ENCODE results near the gene GPC6.
A peak's percentile ranks its signal among the peaks of the same experiment; 100 is the strongest.

GPC6 gene

GRCh38 chr13:94419304-94419924, 1192.8 kb downstream of the GPC6 start:
- peak; percentile 64 for FAIRE-seq
- peak; percentile 66 for DNase-seq (ENCODE audit: low spot score)

GRCh38 chr13:94419925-94420305, 1193.3 kb downstream of the GPC6 start:
- no peak for FAIRE-seq
- DNase-seq (ENCODE audit: low spot score): no peak

GRCh38 chr13:94427313-94427953, 1200.8 kb downstream of the GPC6 start:
- DNase-seq (ENCODE audit: low spot score): no peak
- no peak for FAIRE-seq

DNA sequence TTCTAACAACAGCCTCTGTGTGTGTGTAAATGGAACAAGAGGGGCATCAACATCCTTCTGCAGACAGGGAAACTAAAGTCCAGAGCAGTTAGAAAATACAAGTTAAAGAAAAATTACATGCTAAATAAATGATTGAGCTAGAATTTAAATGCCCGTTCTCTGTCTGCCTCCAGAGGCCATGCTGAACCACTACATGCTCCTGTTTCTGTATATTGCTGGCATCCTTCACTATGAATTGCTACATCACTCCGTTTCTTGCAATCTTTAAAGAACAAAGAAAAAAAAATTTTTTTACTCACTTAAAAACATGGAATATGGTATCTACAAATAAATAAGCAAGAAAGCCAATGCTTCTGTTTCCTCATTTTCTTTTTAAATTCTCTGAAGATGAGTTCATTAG, 1205.0 kb downstream of the GPC6 start:
- FAIRE-seq (no peak), DNase-seq (ENCODE audit: low spot score) (no peak)

- FAIRE-seq (no peak), DNase-seq (ENCODE audit: low spot score) (no peak)
Observed at GRCh38 chr13:94431987-94432386, 1205.4 kb downstream of the GPC6 start.

DNA sequence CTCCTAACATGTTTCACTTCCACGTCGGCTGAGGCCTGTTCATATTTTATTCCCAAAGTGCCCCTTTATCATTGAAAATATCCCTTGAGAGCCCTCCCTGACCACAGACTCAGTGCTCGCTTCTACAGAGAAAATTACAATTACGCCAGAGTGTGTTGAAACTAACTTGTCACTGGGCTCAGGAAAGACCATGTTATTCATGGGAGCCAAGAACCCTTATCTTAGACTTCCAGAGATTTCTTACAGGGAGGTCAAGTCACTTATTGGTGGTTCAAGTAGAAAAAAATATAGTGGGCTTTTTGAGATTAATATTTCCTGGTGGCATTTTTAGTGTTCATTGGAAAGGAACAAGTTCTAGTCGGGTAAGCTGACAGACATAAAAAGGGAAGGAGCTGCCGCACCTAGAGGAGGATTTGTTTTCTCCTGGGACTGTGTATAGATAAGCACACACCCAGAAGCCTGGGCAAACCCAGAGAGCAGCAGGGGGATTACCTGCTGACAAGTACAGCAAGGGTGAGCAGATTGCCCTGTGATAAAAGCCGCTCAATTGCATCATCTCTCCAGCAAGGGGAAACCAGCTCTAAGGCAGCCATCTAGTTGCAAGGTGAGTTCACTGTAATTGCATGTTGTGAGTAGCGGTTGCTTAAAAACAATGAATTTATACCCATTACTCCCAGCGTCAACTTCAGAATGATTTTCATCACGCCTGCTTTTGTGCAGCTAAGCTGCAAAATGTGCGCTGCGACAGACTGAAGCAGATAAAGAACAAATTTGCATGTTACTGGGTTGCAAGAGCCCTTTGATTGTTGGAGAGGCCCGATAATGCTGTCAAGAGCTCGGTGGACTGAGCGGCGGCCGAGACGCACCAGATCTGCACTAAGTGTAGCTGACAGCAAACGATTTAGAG, 1206.7 kb downstream of the GPC6 start:
- no peak for DNase-seq (ENCODE audit: low spot score)
- FAIRE-seq: no peak

DNA sequence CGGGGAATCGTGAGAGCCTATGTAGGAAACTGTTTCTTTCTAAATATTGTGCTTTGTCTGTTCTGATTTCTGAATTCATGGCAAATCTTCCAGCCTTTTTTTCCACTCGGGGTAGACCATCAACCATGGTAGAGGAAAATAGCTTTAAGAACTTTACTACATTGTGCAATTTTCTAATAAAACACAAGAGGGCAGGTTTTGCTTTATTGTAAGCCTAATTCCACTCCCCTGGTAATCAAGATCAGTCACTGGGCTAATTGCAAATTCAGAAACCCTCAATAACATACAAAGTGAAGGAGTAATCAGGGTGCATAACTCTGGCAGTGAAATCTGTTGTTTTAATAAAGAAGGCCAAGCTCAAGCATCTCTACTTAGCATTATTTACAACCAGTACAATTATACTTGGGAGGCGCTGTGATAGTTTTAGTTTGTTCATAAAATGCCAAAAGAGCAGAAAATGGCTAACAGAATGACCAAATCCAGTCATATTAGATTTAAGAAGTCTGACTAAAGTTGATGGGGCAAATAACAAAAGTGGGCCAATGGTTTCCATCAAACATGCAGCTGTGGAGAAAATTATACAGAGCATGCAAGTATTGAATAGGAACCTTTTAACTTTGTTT, 1209.1 kb downstream of the GPC6 start:
- peak; percentile 31 for FAIRE-seq

GRCh38 chr13:94444826-94445225, 1218.2 kb downstream of the GPC6 start:
- FAIRE-seq (no peak), DNase-seq (ENCODE audit: low spot score) (no peak)

More for the DNA sequence above, 1209.1 kb downstream of the GPC6 start:
- DNase-seq (ENCODE audit: low spot score): peak; percentile 12

DNA sequence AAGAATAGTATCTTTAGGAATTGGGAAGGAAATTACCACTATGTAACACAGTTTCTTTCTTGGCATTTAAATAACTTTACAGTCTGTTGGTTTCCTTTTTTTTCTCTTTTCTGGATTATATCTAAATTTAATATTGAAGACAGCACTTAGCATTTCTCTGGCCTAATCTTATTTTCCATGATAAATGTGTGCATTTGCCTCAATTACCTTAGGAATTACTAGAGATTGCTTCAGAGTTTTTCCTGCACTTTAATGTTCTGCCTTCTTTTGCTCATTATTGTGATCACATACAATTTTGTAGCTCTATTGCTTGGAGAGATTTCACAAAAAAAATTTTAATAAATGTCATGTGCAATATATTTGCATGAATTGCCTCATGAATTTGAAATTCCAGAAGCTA, 1227.7 kb downstream of the GPC6 start:
- FAIRE-seq (no peak), DNase-seq (ENCODE audit: low spot score) (no peak)

GRCh38 chr13:94454906-94455305, 1228.3 kb downstream of the GPC6 start:
- FAIRE-seq: no peak
- no peak for DNase-seq (ENCODE audit: low spot score)

GRCh38 chr13:94455414-94455813, 1228.8 kb downstream of the GPC6 start:
- no peak for FAIRE-seq
- no peak for DNase-seq (ENCODE audit: low spot score)

Data from RCC 7860 (cell line).